Keratinocyte (primary cell): ENCODE results near the gene BRD7. TPM values are rescaled to one million over a fixed set of nuclear protein-coding genes. Genes with fewer than 3 reads are reported as not detected.

Source experiments
- DNase-seq: peaks from one replicate; pipeline ENCODE4 v3.0.0-alpha.2; 2011; ENCODE audit warnings: low read depth, missing footprints, low spot score
- FAIRE-seq: peaks from 2 replicates; lab custom pipeline; 2011; peaks lifted over from hg19 to GRCh38; lab: Jason Lieb, UNC
- H2AFZ ChIP-seq: 2 replicates; pipeline ENCODE4 v1.6.0; 2012; ENCODE audit warnings: low read length, control low read depth, inconsistent platforms; ENCODE audit not compliant: control insufficient read depth
- H3K27ac ChIP-seq: 2 replicates; pipeline ENCODE4 v1.5.1; 2011; ENCODE audit warnings: low read length; ENCODE audit not compliant: control insufficient read depth, insufficient read depth
- H3K27me3 ChIP-seq: 3 replicates; pipeline ENCODE4 v1.6.0; 2011; ENCODE audit warnings: low read length; ENCODE audit not compliant: control insufficient read depth, insufficient read depth; ENCODE audit errors: extremely low read depth
- H3K36me3 ChIP-seq, 2 experiments: 2 replicates in 1 of 2; 3 replicates in 1 of 2; pipeline ENCODE4 v1.5.1; 2011; ENCODE audit warnings: low read length in 2 of 2, mild to moderate bottlenecking in 1 of 2; ENCODE audit not compliant: control insufficient read depth in 2 of 2, insufficient read depth in 2 of 2; ENCODE audit errors: extremely low read depth in 1 of 2
- H3K4me1 ChIP-seq: 3 replicates; pipeline ENCODE4 v1.5.1; 2011; ENCODE audit warnings: low read length; ENCODE audit not compliant: control insufficient read depth, insufficient read depth; ENCODE audit errors: extremely low read depth
- H3K4me2 ChIP-seq: 3 replicates; pipeline ENCODE4 v1.6.0; 2011; ENCODE audit warnings: low read depth, low read length; ENCODE audit not compliant: control insufficient read depth, insufficient read depth; ENCODE audit errors: extremely low read depth
- H3K4me3 ChIP-seq, 3 experiments: fragments of 200-600 bp in 1 of 3; sonication (generic) in 1 of 3; 2 replicates in 2 of 3; 3 replicates in 1 of 3; pipeline ENCODE4 v1.5.1; 2011 to 2016; ENCODE audit warnings: low read length in 3 of 3, mild to moderate bottlenecking in 3 of 3, control low read depth in 2 of 3, inconsistent platforms in 1 of 3, low read depth in 1 of 3, mixed read lengths in 1 of 3, mixed run types in 1 of 3, moderate library complexity in 1 of 3; ENCODE audit not compliant: control insufficient read depth in 2 of 3, insufficient read depth in 2 of 3; ENCODE audit errors: extremely low read depth in 1 of 3
- H3K79me2 ChIP-seq: 2 replicates; pipeline ENCODE4 v1.6.0; 2012; ENCODE audit warnings: low read length; ENCODE audit not compliant: control insufficient read depth, insufficient read depth
- H3K9ac ChIP-seq: 3 replicates; pipeline ENCODE4 v1.6.0; 2011; ENCODE audit warnings: low read length; ENCODE audit not compliant: control insufficient read depth, insufficient read depth; ENCODE audit errors: extremely low read depth
- H3K9me1 ChIP-seq: 3 replicates; pipeline ENCODE4 v1.6.0; 2011; ENCODE audit warnings: low read length; ENCODE audit not compliant: control insufficient read depth, insufficient read depth; ENCODE audit errors: extremely low read depth
- H3K9me3 ChIP-seq: 2 replicates; pipeline ENCODE4 v1.5.1; 2012; ENCODE audit warnings: low read depth, low read length; ENCODE audit not compliant: control insufficient read depth
- H4K20me1 ChIP-seq: 3 replicates; pipeline ENCODE4 v1.6.0; 2011; ENCODE audit warnings: low read length; ENCODE audit not compliant: control insufficient read depth, insufficient read depth; ENCODE audit errors: extremely low read depth
- EZH2 ChIP-seq: IDR thresholded peaks from one replicate; pipeline ENCODE4 v1.6.1; 2012; ENCODE audit warnings: inconsistent platforms, mild to moderate bottlenecking, low read length, moderate library complexity
- dilution Hi-C: fragments of 300-500 bp; cut with MboI; formaldehyde crosslinking; loops from one replicate; pipeline ENCODE4 v1.7.0; 2020; ENCODE audit warnings: low sequenced_read_pairs; ENCODE audit not compliant: extremely low pct_ligation_motif_present
- polyA plus RNA-seq, 5 experiments: library from polyadenylated mRNA; depleted of rRNA in 3 of 5; stranded (reverse) in 3 of 5; stranded (forward) in 1 of 5; unstranded in 1 of 5; fragments of >200 nt; gene quantifications; 1 replicate in 1 of 5; 2 replicates in 3 of 5; 3 replicates in 1 of 5; pipeline versions ENCODE4 v1.2.1 to v1.2.3, GENCODE V29; 2011 to 2012; ENCODE audit warnings: missing spikeins in 2 of 5, low read depth in 1 of 5, low replicate concordance in 1 of 5
- TF ChIP-seq, protein P1 (sequence below), 3 experiments: IDR thresholded peaks in 1 of 3; conservative IDR thresholded peaks in 1 of 3; optimal IDR thresholded peaks in 1 of 3; 2 replicates in 2 of 3; 3 replicates in 1 of 3; pipeline versions ENCODE3 to v1.5.1; 2011; ENCODE audit warnings: low read length in 3 of 3, mild to moderate bottlenecking in 3 of 3, moderate library complexity in 2 of 3, control low read depth in 1 of 3, inconsistent platforms in 1 of 3; ENCODE audit not compliant: insufficient read depth in 2 of 3; ENCODE audit errors: extremely low read depth in 1 of 3

The BRD7 gene
- polyA plus RNA-seq, 1 donor (not counting 4 experiments of a cell fraction or from before 2014, with no cell fraction given): 66.6 TPM

DNA sequence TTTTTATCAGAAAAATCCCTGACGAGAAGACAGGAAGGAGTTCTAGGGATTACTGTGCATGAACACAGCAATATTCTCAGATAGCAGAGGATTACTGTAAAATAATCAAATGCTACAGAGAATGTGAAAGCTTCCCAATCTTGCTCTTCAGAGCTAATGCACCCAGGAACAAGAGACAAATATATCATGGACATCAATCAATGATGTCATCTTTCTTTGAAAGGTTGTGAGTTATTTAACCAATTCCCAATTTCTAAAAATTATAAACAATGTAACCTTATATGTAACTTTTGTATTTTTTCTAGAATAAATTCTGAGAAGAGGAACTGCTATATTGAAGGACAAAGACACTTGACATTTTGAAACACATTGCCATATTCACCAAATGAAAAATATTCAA is 46.5 kb downstream of the BRD7 start:
- Histone ChIP-seq H3K36me3 (peaks cover 26 to 47% of the 10 kb centered on the region in 2 experiments), H3K9ac (no peak overlapping the region), H3K79me2 (no peaks in the 10 kb centered on the region), H3K27ac (no peak overlapping the region), H3K4me1 (no peaks in the 10 kb centered on the region), H3K27me3 (no peaks in the 10 kb centered on the region), H3K4me3 (no peak overlapping the region), H3K4me2 (no peak overlapping the region), H3K9me1 (no peaks in the 10 kb centered on the region), H4K20me1 (peaks cover 2% of the 10 kb centered on the region), H2AFZ (no peak overlapping the region), H3K9me3 (no peaks in the 10 kb centered on the region)
- no peak for TF ChIP-seq EZH2
- TF ChIP-seq, protein P1, sequence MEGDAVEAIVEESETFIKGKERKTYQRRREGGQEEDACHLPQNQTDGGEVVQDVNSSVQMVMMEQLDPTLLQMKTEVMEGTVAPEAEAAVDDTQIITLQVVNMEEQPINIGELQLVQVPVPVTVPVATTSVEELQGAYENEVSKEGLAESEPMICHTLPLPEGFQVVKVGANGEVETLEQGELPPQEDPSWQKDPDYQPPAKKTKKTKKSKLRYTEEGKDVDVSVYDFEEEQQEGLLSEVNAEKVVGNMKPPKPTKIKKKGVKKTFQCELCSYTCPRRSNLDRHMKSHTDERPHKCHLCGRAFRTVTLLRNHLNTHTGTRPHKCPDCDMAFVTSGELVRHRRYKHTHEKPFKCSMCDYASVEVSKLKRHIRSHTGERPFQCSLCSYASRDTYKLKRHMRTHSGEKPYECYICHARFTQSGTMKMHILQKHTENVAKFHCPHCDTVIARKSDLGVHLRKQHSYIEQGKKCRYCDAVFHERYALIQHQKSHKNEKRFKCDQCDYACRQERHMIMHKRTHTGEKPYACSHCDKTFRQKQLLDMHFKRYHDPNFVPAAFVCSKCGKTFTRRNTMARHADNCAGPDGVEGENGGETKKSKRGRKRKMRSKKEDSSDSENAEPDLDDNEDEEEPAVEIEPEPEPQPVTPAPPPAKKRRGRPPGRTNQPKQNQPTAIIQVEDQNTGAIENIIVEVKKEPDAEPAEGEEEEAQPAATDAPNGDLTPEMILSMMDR (optimal IDR thresholded peaks at IDR 0.05 in 1 of 3, IDR thresholded peaks at IDR 0.05 in 1 of 3, conservative IDR thresholded peaks at IDR 0.05 in 1 of 3; ENCODE audit: extremely low read depth in 1 of 3, insufficient read depth in 2 of 3, low read length in 3 of 3): no peak
- dilution Hi-C loops: no loop called here
- DNase-seq (no peak), FAIRE-seq (no peak)

GRCh38 chr16:50320310-50320709 is 48.5 kb downstream of the BRD7 start:
- H3K4me3 ChIP-seq: no peak overlapping the region
- TF ChIP-seq EZH2: no peak
- TF ChIP-seq, protein P1 (optimal IDR thresholded peaks at IDR 0.05 in 1 of 3, IDR thresholded peaks at IDR 0.05 in 1 of 3, conservative IDR thresholded peaks at IDR 0.05 in 1 of 3; ENCODE audit: extremely low read depth in 1 of 3, insufficient read depth in 2 of 3, low read length in 3 of 3): no peak
- no peak overlapping the region for H3K27ac ChIP-seq
- H3K27me3 ChIP-seq: no peaks in the 10 kb centered on the region
- no peak overlapping the region for H3K9ac ChIP-seq
- no peak overlapping the region for H3K4me2 ChIP-seq
- no peaks in the 10 kb centered on the region for H4K20me1 ChIP-seq
- no peak overlapping the region for H2AFZ ChIP-seq
- dilution Hi-C loops: no loop called here
- peaks cover 36 to 47% of the 10 kb centered on the region in 2 experiments for H3K36me3 ChIP-seq
- no peaks in the 10 kb centered on the region for H3K79me2 ChIP-seq
- no peak for FAIRE-seq
- no peaks in the 10 kb centered on the region for H3K9me1 ChIP-seq
- H3K4me1 ChIP-seq: no peaks in the 10 kb centered on the region
- no peaks in the 10 kb centered on the region for H3K9me3 ChIP-seq
- DNase-seq: no peak
